SK-N-SH (cell line): Measurements from ENCODE around the gene RFX2. TPM values are rescaled to one million over a fixed set of nuclear protein-coding genes. Genes with fewer than 3 reads are reported as not detected.

Experiments
- CTCF ChIA-PET: fragments of 300-600, 350-600 bp; formaldehyde crosslinking; extraction: SDS; loops from one replicate; lab custom pipeline; 2021; lab: Yijun Ruan, JAX
- POLR2A ChIA-PET: fragments of 350-600 bp; sonication (Branson Sonifier 250); formaldehyde crosslinking; extraction: SDS; loops from one replicate; lab custom pipeline; 2020; ENCODE audit warnings: antibody characterized with exemption, inconsistent platforms; lab: Yijun Ruan, JAX
- DNase-seq: peaks from one replicate; pipeline ENCODE4 v3.0.0; 2012
- H2AFZ ChIP-seq: fragments of 200-600 bp; sonication (generic); 2 replicates; pipeline ENCODE4 v1.8.1; 2016; ENCODE audit warnings: antibody characterized with exemption, mild to moderate bottlenecking, low read depth
- H3F3A ChIP-seq: fragments of 200-600 bp; sonication (generic); replicated peaks from 2 replicates; pipeline ENCODE3; 2016; ENCODE audit warnings: antibody characterized with exemption, mild to moderate bottlenecking; ENCODE audit not compliant: insufficient read depth
- H3K27ac ChIP-seq, 2 experiments: fragments of 200-500 bp in 1 of 2; fragments of 200-600 bp in 1 of 2; sonication (Bioruptor generic) in 1 of 2; sonication (generic), shearing (Covaris generic) in 1 of 2; 2 replicates each; pipeline versions ENCODE4 v1.5.1 to v1.6.1; 2014 to 2016; ENCODE audit warnings: low read depth in 2 of 2, inconsistent platforms in 1 of 2, low read length in 1 of 2, mild to moderate bottlenecking in 1 of 2, mixed read lengths in 1 of 2
- H3K27me3 ChIP-seq: fragments of 200-600 bp; sonication (generic), shearing (Covaris generic); 2 replicates; pipeline ENCODE4 v1.6.1; 2016; ENCODE audit warnings: mixed run types; ENCODE audit not compliant: insufficient read depth
- H3K36me3 ChIP-seq, 2 experiments: fragments of 200-500 bp in 1 of 2; fragments of 200-600 bp in 1 of 2; sonication (Bioruptor generic) in 1 of 2; sonication (generic) in 1 of 2; replicated peaks in 1 of 2; 2 replicates each; pipeline versions ENCODE3 to v1.5.1; 2014 to 2016; ENCODE audit warnings: low read length in 1 of 2, mild to moderate bottlenecking in 1 of 2; ENCODE audit not compliant: insufficient read depth in 2 of 2, control insufficient read depth in 1 of 2
- H3K4me1 ChIP-seq, 2 experiments: fragments of 200-500 bp in 1 of 2; fragments of 200-600 bp in 1 of 2; sonication (Bioruptor generic) in 1 of 2; sonication (generic), shearing (Covaris generic) in 1 of 2; 2 replicates each; pipeline versions ENCODE4 v1.5.1 to v1.6.1; 2014 to 2016; ENCODE audit warnings: low read depth in 1 of 2, low read length in 1 of 2, mixed run types in 1 of 2; ENCODE audit not compliant: insufficient read depth in 2 of 2, control insufficient read depth in 1 of 2
- H3K4me2 ChIP-seq: fragments of 200-600 bp; sonication (generic), shearing (Covaris generic); 2 replicates; pipeline ENCODE4 v1.6.1; 2017; ENCODE audit warnings: mixed run types
- H3K4me3 ChIP-seq, 2 experiments: fragments of 200-500 bp in 1 of 2; fragments of 200-600 bp in 1 of 2; sonication (Bioruptor generic) in 1 of 2; sonication (generic), shearing (Covaris generic) in 1 of 2; 2 replicates each; pipeline versions ENCODE4 v1.5.1 to v1.8.1; 2014 to 2016; ENCODE audit warnings: low read depth in 2 of 2, inconsistent platforms in 1 of 2, low read length in 1 of 2, mild to moderate bottlenecking in 1 of 2, mixed read lengths in 1 of 2, moderate library complexity in 1 of 2
- H3K79me2 ChIP-seq: fragments of 200-600 bp; sonication (generic); 2 replicates; pipeline ENCODE4 v1.8.1; 2017; ENCODE audit warnings: mild to moderate bottlenecking; ENCODE audit not compliant: insufficient read depth
- H3K9ac ChIP-seq: fragments of 200-600 bp; sonication (generic); 2 replicates; pipeline ENCODE4 v1.6.1; 2017; ENCODE audit warnings: mixed run types
- H3K9me2 ChIP-seq: fragments of 200-600 bp; sonication (generic); 2 replicates; pipeline ENCODE4 v1.6.1; 2017; ENCODE audit warnings: mixed run types
- H3K9me3 ChIP-seq: fragments of 200-600 bp; sonication (generic); 2 replicates; pipeline ENCODE4 v1.6.1; 2017; ENCODE audit warnings: mixed run types, mild to moderate bottlenecking, moderate library complexity
- H4K20me1 ChIP-seq: fragments of 200-600 bp; sonication (generic); 2 replicates; pipeline ENCODE4 v1.6.1; 2017; ENCODE audit warnings: mild to moderate bottlenecking, mixed run types; ENCODE audit not compliant: insufficient read depth
- ELF1 ChIP-seq: IDR thresholded peaks from 2 replicates; pipeline ENCODE4 v1.4.0; 2012
- EP300 ChIP-seq, 2 experiments: IDR thresholded peaks; 2 replicates each; pipeline versions ENCODE4 v1.4.0 to v1.6.1; 2012; ENCODE audit warnings: borderline replicate concordance in 1 of 2, low read depth in 1 of 2, low read length in 1 of 2
- FOSL2 ChIP-seq: IDR thresholded peaks from 2 replicates; pipeline ENCODE4 v1.4.0; 2012; ENCODE audit warnings: low read depth, mild to moderate bottlenecking, moderate library complexity, borderline replicate concordance
- FOXJ3 ChIP-seq: sonication (generic); formaldehyde crosslinking; IDR thresholded peaks from 2 replicates; pipeline ENCODE4 v1.5.1; 2020; ENCODE audit warnings: mild to moderate bottlenecking, missing genetic modification reagents
- FOXM1 ChIP-seq: IDR thresholded peaks from 2 replicates; pipeline ENCODE4 v1.4.0; 2012; ENCODE audit warnings: low read depth, mild to moderate bottlenecking
- GABPA ChIP-seq: IDR thresholded peaks from 2 replicates; pipeline ENCODE4 v1.4.0; 2012; ENCODE audit warnings: low read depth, mild to moderate bottlenecking
- JUND ChIP-seq: IDR thresholded peaks from 2 replicates; pipeline ENCODE4 v1.4.0; 2012
- MEF2A ChIP-seq: IDR thresholded peaks from 2 replicates; pipeline ENCODE4 v1.4.0; 2012; ENCODE audit warnings: low read depth, borderline replicate concordance
- NFIC ChIP-seq: IDR thresholded peaks from 2 replicates; pipeline ENCODE4 v1.4.0; 2012; ENCODE audit warnings: borderline replicate concordance
- NRF1 ChIP-seq: IDR thresholded peaks from 2 replicates; pipeline ENCODE4 v1.6.1; 2012; ENCODE audit warnings: low read depth, mild to moderate bottlenecking, low read length
- RCOR1 ChIP-seq: fragments of 150-350 bp; IDR thresholded peaks from 2 replicates; pipeline ENCODE4 v1.6.1; 2017; ENCODE audit warnings: antibody characterized with exemption, low read length
- RFX5 ChIP-seq: IDR thresholded peaks from 2 replicates; pipeline ENCODE4 v1.6.1; 2012; ENCODE audit warnings: mild to moderate bottlenecking, improper control_type of control experiment, low read length
- SIN3A ChIP-seq: IDR thresholded peaks from 2 replicates; pipeline ENCODE4 v1.6.1; 2012; ENCODE audit warnings: low read depth, mild to moderate bottlenecking, low read length, moderate library complexity, borderline replicate concordance
- TAF1 ChIP-seq: IDR thresholded peaks from 2 replicates; pipeline ENCODE4 v1.6.1; 2012; ENCODE audit warnings: low read depth, mild to moderate bottlenecking, low read length, moderate library complexity, borderline replicate concordance
- TCF12 ChIP-seq: IDR thresholded peaks from 2 replicates; pipeline ENCODE4 v1.4.0; 2012
- TEAD4 ChIP-seq: IDR thresholded peaks from 2 replicates; pipeline ENCODE4 v1.4.0; 2012; ENCODE audit warnings: mild to moderate bottlenecking, borderline replicate concordance; ENCODE audit not compliant: insufficient read depth
- YY1 ChIP-seq: IDR thresholded peaks from 2 replicates; pipeline ENCODE4 v1.4.0; 2012; ENCODE audit warnings: low read depth, mild to moderate bottlenecking
- WGBS: methylation state at CpG from one replicate; pipeline ENCODE4 v1.1.6; 2017; ENCODE audit warnings: low lambda C conversion rate; 5-methylcytosine and 5-hydroxymethylcytosine counted together
- polyA plus RNA-seq, 3 experiments: library from polyadenylated mRNA; depleted of rRNA; stranded (reverse); fragments of >200 nt; gene quantifications; 2 replicates each; pipeline ENCODE4 v1.2.3, GENCODE V29; 2012
- TF ChIP-seq, protein P1 (sequence below): IDR thresholded peaks from 2 replicates; pipeline ENCODE4; 2012
- TF ChIP-seq, protein P2 (sequence below): fragments of 150-350 bp; IDR thresholded peaks from 2 replicates; pipeline ENCODE4 v1.6.1; 2016; ENCODE audit warnings: mild to moderate bottlenecking, low read depth, low read length
- TF ChIP-seq, protein P3 (sequence below): IDR thresholded peaks from 2 replicates; pipeline ENCODE4 v1.4.0; 2012; ENCODE audit warnings: low read depth, borderline replicate concordance

The RFX2 gene
- polyA plus RNA-seq, 1 of the 3 experiments (the other 2 are of a cell fraction), result 12.6 TPM

DNA sequence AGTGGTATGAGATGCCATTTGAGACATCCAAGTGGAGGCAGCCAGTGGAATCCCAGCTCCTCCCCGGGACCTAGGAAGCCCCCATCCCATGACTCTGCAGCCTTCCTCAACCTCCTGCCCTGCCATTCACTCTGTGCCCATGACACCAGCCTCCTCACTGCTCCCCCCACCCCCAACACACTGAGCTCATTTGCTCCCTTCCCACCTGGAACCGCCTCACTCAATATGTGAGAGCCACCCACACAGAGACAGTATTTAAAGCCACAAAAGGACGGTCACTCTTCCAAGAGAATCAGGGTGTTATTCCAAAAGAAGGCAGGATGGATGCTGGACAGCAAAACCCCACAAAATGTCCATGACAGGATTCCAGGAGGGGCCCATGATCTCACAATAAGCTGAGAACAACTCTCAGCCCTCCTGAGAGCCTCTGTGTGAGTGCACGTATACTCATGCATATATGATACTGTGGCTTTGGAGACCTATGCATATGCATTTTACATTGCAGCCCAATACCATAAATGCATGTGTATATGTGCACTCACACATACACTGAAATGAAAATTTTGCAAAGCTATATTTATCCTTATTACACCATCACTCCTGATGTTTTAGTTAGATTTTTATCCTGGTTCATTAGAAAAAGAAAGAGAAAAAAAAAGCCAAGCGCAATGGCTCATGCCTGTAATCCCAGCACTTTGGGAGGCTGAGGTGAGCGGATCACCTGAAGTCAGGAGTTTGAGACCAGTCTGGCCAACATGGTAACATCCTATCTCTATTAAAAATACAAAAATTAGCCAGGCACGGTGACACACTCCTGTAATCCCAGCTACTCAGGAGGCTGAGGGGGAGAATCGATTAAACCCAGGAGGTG lies 121.5 kb downstream of the RFX2 start:
- H3F3A ChIP-seq, result peaks cover 6% of the 10 kb centered on the region
- CTCF ChIA-PET, result interaction anchor here (0.6 to 12.1 kb wide), 14 partner anchors 10 to 185 kb away, joined by 3 to 448 read pairs (median 18); partner anchors contain the start of gene NRTN
- H3K27ac ChIP-seq, result no peak overlapping the region
- H3K4me3 ChIP-seq, result no peak overlapping the region
- H4K20me1 ChIP-seq, result no peaks in the 10 kb centered on the region
- peaks cover 9 to 15% of the 10 kb centered on the region in 2 experiments; a peak in 3 of 4 replicates for H3K4me1 ChIP-seq
- WGBS, result 81% methylated on average over 8 of the region's 8 CpGs
- no peak overlapping the region for H3K4me2 ChIP-seq
- POLR2A ChIA-PET, result interaction anchor here (0.8 to 1.7 kb wide), 2 partner anchors 10 to 34 kb away, joined by 3 to 7 read pairs; partner anchors contain the start of gene RANBP3
- no peak overlapping the region for H3K9ac ChIP-seq
- H3K36me3 ChIP-seq, result peaks cover 2 to 3% of the 10 kb centered on the region in 2 experiments
- H3K79me2 ChIP-seq, result no peaks in the 10 kb centered on the region
- H2AFZ ChIP-seq, result no peak overlapping the region
- H3K9me2 ChIP-seq, result no peaks in the 10 kb centered on the region
- H3K27me3 ChIP-seq, result no peaks in the 10 kb centered on the region
- TF ChIP-seq ELF1 (no peak), NRF1 (no peak), TEAD4 (no peak), FOXM1 (no peak), JUND (no peak), RCOR1 (no peak), EP300 (IDR thresholded peaks at IDR 0.05; ENCODE audit: borderline replicate concordance in 1 of 2, low read depth in 1 of 2, low read length in 1 of 2) (no peak), NFIC (no peak), SIN3A (no peak), TAF1 (no peak), FOSL2 (no peak), RFX5 (no peak), GABPA (no peak), TCF12 (no peak), YY1 (no peak), MEF2A (no peak), FOXJ3 (CRISPR knock-in tag) (no peak)
- TF ChIP-seq, protein P1, sequence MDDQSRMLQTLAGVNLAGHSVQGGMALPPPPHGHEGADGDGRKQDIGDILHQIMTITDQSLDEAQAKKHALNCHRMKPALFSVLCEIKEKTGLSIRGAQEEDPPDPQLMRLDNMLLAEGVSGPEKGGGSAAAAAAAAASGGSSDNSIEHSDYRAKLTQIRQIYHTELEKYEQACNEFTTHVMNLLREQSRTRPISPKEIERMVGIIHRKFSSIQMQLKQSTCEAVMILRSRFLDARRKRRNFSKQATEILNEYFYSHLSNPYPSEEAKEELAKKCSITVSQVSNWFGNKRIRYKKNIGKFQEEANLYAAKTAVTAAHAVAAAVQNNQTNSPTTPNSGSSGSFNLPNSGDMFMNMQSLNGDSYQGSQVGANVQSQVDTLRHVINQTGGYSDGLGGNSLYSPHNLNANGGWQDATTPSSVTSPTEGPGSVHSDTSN, result no peak
- TF ChIP-seq, protein P2, sequence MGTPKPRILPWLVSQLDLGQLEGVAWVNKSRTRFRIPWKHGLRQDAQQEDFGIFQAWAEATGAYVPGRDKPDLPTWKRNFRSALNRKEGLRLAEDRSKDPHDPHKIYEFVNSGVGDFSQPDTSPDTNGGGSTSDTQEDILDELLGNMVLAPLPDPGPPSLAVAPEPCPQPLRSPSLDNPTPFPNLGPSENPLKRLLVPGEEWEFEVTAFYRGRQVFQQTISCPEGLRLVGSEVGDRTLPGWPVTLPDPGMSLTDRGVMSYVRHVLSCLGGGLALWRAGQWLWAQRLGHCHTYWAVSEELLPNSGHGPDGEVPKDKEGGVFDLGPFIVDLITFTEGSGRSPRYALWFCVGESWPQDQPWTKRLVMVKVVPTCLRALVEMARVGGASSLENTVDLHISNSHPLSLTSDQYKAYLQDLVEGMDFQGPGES, result no peak
- TF ChIP-seq, protein P3, sequence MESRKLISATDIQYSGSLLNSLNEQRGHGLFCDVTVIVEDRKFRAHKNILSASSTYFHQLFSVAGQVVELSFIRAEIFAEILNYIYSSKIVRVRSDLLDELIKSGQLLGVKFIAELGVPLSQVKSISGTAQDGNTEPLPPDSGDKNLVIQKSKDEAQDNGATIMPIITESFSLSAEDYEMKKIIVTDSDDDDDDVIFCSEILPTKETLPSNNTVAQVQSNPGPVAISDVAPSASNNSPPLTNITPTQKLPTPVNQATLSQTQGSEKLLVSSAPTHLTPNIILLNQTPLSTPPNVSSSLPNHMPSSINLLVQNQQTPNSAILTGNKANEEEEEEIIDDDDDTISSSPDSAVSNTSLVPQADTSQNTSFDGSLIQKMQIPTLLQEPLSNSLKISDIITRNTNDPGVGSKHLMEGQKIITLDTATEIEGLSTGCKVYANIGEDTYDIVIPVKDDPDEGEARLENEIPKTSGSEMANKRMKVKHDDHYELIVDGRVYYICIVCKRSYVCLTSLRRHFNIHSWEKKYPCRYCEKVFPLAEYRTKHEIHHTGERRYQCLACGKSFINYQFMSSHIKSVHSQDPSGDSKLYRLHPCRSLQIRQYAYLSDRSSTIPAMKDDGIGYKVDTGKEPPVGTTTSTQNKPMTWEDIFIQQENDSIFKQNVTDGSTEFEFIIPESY, result no peak
- TF ChIP-seq, all 33 proteins: peak for 0
- no peak for DNase-seq
- H3K9me3 ChIP-seq, result no peaks in the 10 kb centered on the region
